ENCODE results near the gene ARHGAP8.

The ARHGAP8 gene

GRCh38 chr22:44764974-44765373 is 12.6 kb downstream of the ARHGAP8 start:
- in situ Hi-C loops (cut with MboI; ENCODE audit: low sequenced_read_pairs), result no loop called here

GRCh38 chr22:44765571-44766285 is 13.4 kb downstream of the ARHGAP8 start:
- in situ Hi-C loops (cut with MboI; ENCODE audit: low sequenced_read_pairs), result no loop called here

- in situ Hi-C loops (cut with MboI; ENCODE audit: low sequenced_read_pairs), result no loop called here
Observed at GRCh38 chr22:44773082-44773481, 20.7 kb downstream of the ARHGAP8 start.

- in situ Hi-C loops (cut with MboI; ENCODE audit: low sequenced_read_pairs), result no loop called here
Observed at GRCh38 chr22:44775862-44776261, 23.5 kb downstream of the ARHGAP8 start.

GRCh38 chr22:44776605-44777363 is 24.4 kb downstream of the ARHGAP8 start:
- in situ Hi-C loops (cut with MboI; ENCODE audit: low sequenced_read_pairs), result no loop called here

- in situ Hi-C loops (cut with MboI; ENCODE audit: low sequenced_read_pairs), result no loop called here
Observed at GRCh38 chr22:44777364-44777755, 25.0 kb downstream of the ARHGAP8 start.

GRCh38 chr22:44780876-44781449 is 28.6 kb downstream of the ARHGAP8 start:
- in situ Hi-C loops (cut with MboI; ENCODE audit: low sequenced_read_pairs), result no loop called here

GRCh38 chr22:44782363-44782963 is 30.1 kb downstream of the ARHGAP8 start:
- in situ Hi-C loops (cut with MboI; ENCODE audit: low sequenced_read_pairs), result no loop called here

GRCh38 chr22:44783091-44783490 is 30.7 kb downstream of the ARHGAP8 start:
- in situ Hi-C loops (cut with MboI; ENCODE audit: low sequenced_read_pairs), result no loop called here

- in situ Hi-C loops (cut with MboI; ENCODE audit: low sequenced_read_pairs), result no loop called here
Observed at GRCh38 chr22:44783581-44783980, 31.2 kb downstream of the ARHGAP8 start.

- in situ Hi-C loops (cut with MboI; ENCODE audit: low sequenced_read_pairs), result no loop called here
Observed at GRCh38 chr22:44786136-44786535, 33.8 kb downstream of the ARHGAP8 start.

GRCh38 chr22:44786610-44787009 is 34.2 kb downstream of the ARHGAP8 start:
- in situ Hi-C loops (cut with MboI; ENCODE audit: low sequenced_read_pairs), result no loop called here

- in situ Hi-C loops (cut with MboI; ENCODE audit: low sequenced_read_pairs), result no loop called here
Observed at GRCh38 chr22:44787832-44788231, 35.5 kb downstream of the ARHGAP8 start.

- in situ Hi-C loops (cut with MboI; ENCODE audit: low sequenced_read_pairs), result no loop called here
Observed at GRCh38 chr22:44793106-44793505, 40.7 kb downstream of the ARHGAP8 start.

GRCh38 chr22:44793506-44794172 is 41.3 kb downstream of the ARHGAP8 start:
- in situ Hi-C loops (cut with MboI; ENCODE audit: low sequenced_read_pairs), result no loop called here

- in situ Hi-C loops (cut with MboI; ENCODE audit: low sequenced_read_pairs), result no loop called here
Observed at GRCh38 chr22:44795701-44796630, 43.6 kb downstream of the ARHGAP8 start.

GRCh38 chr22:44797181-44797725 is 44.9 kb downstream of the ARHGAP8 start:
- in situ Hi-C loops (cut with MboI; ENCODE audit: low sequenced_read_pairs), result no loop called here

- in situ Hi-C loops (cut with MboI; ENCODE audit: low sequenced_read_pairs), result no loop called here
Observed at GRCh38 chr22:44799077-44799945, 46.9 kb downstream of the ARHGAP8 start.
